CD4-positive, alpha-beta T cell treated with Interleukin-4 for 4 hours (primary cell): ENCODE data around the gene EDARADD.
"Not testable (repeated sequence)": the region's sequence is repeated elsewhere in the genome, so short reads cannot be mapped to it uniquely, and the experiment has no call there.

Source experiments
- DNase-seq: peaks from one replicate; pipeline ENCODE4 v3.0.0-alpha.2; 2020

The EDARADD gene

GRCh38 chr1:236491469-236492136 is 97.5 kb downstream of the EDARADD start:
- no peak for DNase-seq

GRCh38 chr1:236492378-236492777 is 98.3 kb downstream of the EDARADD start:
- no peak for DNase-seq

- no peak for DNase-seq
Measured at GRCh38 chr1:236494082-236494481, 100.0 kb downstream of the EDARADD start.

- no peak for DNase-seq
Measured at GRCh38 chr1:236494586-236495466, 100.7 kb downstream of the EDARADD start.

GRCh38 chr1:236495467-236496112 is 101.5 kb downstream of the EDARADD start:
- DNase-seq = no peak

GRCh38 chr1:236497908-236498307 is 103.8 kb downstream of the EDARADD start:
- DNase-seq = no peak

- DNase-seq = no peak
Measured at GRCh38 chr1:236501093-236501492, 107.0 kb downstream of the EDARADD start.

- no peak for DNase-seq
Measured at GRCh38 chr1:236502579-236502971, 108.5 kb downstream of the EDARADD start.

GRCh38 chr1:236502972-236503639 is 109.0 kb downstream of the EDARADD start:
- DNase-seq = peak; percentile 10

GRCh38 chr1:236504338-236504737 is 110.3 kb downstream of the EDARADD start:
- DNase-seq = not testable (repeated sequence)

GRCh38 chr1:236507022-236507700 is 113.1 kb downstream of the EDARADD start:
- no peak for DNase-seq

- DNase-seq = peak; percentile 19
Measured at GRCh38 chr1:236508593-236509027, 114.5 kb downstream of the EDARADD start.

GRCh38 chr1:236509203-236509602 is 115.1 kb downstream of the EDARADD start:
- DNase-seq = no peak

- no peak for DNase-seq
Measured at GRCh38 chr1:236509647-236510401, 115.7 kb downstream of the EDARADD start.

- no peak for DNase-seq
Measured at GRCh38 chr1:236511735-236512418, 117.8 kb downstream of the EDARADD start.

- no peak for DNase-seq
Measured at GRCh38 chr1:236514703-236515442, 120.8 kb downstream of the EDARADD start.

GRCh38 chr1:236515443-236515958 is 121.4 kb downstream of the EDARADD start:
- no peak for DNase-seq

- DNase-seq = peak; percentile 69
Measured at GRCh38 chr1:236516929-236517704, 123.0 kb downstream of the EDARADD start.

GRCh38 chr1:236518322-236518721 is 124.2 kb downstream of the EDARADD start:
- DNase-seq = no peak
